ENCODE data around the gene MECP2.

DNA sequence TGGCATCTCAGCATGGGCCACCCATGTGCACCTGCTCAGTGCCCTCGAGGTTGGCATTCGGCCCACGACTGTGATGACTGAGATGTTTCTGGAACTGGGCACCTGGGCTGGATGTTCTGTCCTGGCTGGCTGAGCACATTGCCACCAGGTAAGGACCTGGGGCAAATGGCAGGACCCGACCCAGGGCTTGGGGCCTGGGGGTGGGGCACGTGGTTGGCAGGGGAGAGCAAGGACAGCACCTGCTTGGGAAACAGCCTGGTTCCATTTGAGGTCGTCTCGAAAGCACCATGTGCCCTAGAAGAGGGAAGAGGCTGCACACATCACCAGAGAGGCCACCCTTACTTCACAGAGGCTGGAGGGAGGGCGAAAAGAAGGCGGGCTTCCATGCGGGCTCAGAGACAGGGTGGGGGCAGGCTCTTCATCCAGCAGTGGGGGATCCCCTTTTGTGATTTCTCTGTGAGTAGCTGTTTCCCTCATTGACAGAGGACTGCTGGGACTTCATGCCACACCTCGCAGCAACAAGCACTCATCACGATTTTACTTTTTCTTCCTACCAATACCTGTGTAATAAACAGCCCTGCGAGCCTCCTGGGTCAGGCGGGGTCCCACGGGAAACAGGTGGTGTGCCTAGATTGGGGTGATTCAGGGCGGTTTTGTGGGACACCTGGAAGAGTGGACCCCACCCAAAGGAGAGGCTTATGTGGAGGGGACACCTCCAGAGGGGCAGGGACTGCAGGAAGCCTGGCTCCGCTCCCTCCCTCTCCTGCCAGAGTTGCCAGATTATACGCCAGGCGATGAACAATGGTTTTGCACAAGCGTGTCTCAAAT lies 113.0 kb downstream of the MECP2 start:
- TF ChIP-seq, protein P1, sequence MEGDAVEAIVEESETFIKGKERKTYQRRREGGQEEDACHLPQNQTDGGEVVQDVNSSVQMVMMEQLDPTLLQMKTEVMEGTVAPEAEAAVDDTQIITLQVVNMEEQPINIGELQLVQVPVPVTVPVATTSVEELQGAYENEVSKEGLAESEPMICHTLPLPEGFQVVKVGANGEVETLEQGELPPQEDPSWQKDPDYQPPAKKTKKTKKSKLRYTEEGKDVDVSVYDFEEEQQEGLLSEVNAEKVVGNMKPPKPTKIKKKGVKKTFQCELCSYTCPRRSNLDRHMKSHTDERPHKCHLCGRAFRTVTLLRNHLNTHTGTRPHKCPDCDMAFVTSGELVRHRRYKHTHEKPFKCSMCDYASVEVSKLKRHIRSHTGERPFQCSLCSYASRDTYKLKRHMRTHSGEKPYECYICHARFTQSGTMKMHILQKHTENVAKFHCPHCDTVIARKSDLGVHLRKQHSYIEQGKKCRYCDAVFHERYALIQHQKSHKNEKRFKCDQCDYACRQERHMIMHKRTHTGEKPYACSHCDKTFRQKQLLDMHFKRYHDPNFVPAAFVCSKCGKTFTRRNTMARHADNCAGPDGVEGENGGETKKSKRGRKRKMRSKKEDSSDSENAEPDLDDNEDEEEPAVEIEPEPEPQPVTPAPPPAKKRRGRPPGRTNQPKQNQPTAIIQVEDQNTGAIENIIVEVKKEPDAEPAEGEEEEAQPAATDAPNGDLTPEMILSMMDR (IDR thresholded peaks at IDR 0.05): no peak
- TF ChIP-seq POLR2A (IDR thresholded peaks at IDR 0.05): no peak

Measured in right lobe of liver (tissue), 4 donors.